ENCODE measurements around the gene SAFB.

SAFB gene

DNA sequence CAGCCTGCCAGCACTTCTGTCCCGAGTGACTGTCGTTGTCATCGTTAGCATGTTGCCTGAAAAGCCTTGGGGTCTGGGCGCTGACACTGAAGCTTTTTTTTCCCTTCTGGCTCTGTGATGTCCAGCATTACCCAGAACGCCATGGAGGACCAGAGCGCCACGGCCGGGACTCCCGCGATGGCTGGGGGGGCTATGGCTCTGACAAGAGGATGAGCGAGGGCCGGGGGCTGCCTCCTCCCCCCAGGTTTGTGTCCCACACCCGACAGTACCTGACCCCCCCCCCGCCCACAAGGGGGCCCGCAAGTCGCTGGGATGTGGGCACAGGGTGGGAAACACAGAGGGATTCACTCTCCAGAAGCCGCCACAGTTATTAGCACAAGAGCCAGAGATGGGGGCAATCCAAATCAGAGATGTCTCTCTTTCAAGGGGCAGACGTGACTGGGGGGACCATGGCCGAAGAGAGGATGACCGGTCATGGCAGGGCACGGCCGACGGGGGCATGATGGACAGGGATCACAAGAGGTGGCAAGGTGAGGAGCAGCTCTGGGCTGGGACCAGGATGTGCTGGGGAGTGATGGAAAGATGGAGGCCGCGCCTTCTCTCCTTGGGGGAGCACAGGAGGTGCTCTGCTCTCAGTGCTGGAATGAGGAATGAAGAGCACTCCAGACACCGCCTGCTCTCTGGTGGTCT lies 44.2 kb downstream of the SAFB start:
- DNase-seq (ENCODE audit: low read depth, low spot score): no peak

DNA sequence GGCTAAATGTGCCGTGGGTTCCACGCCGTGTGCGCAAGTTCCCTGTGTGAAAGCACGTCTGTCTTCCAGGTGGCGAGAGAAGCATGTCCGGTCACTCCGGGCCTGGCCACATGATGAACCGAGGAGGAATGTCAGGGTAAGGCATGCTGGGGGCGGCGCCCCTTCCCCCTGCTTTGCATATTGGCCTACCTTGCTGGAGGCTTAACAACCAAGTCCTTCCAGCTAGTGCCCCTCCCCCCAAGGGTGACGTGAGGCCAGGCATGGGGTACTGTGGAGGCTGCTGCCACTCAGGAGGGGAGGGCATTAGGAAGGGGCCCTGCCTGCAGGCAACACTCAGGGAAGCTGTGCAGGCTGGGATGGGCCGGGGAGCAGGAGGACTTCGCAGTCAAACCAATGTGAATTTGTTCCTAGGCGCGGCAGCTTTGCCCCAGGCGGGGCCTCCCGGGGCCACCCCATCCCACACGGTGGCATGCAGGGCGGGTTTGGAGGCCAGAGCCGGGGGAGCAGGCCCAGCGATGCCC lies 44.9 kb downstream of the SAFB start:
- DNase-seq (ENCODE audit: low read depth, low spot score): no peak

DNA sequence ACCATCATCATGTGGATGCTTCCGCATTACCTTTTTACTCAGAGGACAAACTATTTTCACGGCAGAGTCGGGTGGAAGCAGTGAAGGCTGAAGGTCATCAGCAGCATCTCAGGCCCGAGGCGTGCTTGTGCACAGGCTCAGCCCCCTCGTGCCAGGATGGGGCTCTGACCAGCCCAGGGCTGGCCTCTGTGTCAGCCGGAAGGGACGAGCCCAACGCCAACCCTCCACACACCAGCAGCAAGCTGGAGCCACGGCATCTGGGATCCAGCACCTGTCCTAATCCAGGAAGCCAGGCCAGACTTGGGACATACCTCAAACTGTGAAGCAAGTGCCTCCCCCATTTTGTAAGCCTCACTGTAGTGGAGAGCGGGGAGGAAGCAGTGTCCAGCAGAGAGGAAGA lies 46.3 kb downstream of the SAFB start:
- no peak for DNase-seq (ENCODE audit: low read depth, low spot score)

DNA sequence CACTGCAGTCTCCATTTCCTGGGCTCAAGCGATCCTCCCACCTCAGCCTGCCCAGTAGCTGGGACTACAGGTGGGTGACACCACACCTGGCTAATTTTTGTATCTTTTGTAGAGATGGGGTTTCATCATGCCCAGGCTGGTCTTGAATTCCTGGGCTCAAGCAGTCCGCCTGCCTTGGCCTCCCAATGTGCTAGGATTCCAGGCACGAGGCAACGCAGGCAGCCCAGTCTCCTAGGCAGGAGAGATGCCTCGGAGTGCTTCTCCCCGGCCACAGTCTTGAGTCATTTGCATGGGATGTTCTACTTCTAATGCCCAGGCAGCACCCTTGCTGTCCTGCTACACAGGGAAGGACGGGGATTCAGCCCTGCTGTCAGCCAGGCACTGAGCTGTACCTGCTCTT lies 48.7 kb downstream of the SAFB start:
- DNase-seq (ENCODE audit: low read depth, low spot score): no peak

DNA sequence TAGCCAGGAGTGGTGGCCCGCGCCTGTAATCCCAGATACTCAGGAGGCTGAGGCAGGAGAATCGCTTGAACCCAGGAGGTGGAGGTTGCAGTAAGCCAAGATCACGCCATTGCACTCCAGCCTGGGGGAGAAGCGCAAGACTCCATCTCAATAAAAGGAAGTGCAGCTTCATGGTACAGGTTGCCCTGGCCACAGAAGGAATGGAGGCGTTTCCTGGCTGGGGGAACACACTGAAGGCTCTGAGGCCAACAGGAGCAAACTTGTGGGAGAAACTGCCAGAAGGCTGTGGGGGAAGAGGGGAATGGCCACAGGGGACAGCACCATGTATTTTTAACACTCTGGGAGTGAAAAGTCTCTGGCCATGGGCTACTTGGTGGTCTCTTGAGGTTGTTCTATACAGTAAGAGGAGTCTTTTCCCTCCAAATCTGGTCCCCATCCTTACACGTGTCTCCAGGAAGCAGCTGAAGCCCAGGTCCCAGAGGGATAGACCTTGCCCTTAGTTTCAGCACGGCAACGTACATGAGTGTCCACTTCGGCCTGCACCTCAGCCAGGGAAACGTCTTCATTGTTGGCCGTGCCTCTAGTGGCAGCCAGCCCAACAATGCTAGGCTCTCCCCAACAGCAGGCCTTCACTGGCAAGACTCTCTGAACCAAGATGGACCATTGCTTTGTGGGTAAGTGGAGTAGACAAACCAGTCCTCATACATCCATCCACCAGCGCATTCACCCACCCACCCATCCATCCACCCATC lies 50.0 kb downstream of the SAFB start:
- DNase-seq (ENCODE audit: low read depth, low spot score): no peak

DNA sequence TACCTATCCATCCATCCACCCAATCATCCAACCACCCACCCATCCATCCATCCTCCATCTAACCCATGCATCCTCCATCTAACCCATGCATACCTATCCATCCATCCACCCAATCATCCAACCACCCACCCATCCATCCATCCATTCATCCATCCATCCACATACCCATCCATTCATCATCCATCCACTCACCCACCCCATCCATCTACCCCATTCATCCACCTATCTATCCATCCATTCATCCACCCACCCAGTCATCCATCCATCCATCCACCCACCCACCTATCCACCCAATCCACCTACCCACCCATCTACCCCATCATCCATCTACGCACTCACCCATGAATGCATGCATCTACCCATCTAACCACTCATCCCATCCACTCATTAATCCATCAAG lies 50.9 kb downstream of the SAFB start:
- DNase-seq (ENCODE audit: low read depth, low spot score): no peak

DNA sequence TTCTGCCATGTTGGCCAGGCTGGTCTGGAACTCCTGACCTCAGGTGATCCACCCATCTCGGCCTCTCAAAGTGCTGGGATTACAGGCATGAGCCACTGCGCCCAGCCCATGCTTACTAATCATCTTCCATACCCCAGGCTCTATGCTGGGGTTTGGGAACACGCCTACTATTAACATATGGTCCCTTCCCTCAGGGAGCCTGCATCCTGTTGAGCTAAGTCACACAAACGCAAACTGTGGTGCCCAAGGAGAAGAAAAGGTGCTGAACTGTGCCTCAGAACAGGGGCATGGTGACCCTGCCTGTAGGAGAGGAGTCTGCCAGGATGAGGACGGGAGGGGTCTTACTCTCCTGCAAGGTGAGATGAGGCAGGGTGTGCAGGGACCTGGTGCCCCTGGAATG lies 51.8 kb downstream of the SAFB start:
- DNase-seq (ENCODE audit: low read depth, low spot score): no peak

DNA sequence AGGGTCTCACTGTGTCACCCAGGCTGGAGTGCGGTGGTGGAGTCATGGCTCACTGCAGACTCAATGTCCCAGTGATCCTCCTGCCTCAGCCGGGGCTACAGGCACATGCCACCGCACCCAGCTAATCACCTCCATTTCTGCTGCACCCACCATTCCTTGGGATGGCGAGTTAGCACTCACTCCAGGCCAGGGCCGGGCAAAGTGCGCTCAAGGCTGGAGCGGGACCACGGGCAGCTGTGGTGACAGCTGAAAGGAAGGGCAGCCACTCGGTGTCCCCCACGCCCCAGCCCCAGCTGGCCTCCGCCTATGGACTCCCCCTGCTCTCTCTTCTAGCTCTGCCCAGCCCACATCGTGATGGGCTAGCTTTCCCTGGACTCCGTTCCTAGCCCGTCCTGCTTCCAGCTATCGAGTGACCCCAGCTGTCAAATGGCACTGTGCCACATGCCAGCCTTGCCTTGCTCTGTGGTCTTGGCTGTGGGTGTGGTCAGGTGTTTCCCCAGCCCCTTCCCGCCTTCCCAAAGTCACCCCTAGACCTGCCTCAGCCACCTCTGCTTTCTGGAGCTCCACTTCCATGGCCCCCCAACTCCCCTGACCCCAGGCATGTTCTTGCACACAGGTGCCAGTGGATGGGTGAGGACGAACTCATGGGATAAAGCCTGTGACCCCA lies 53.4 kb downstream of the SAFB start:
- DNase-seq (ENCODE audit: low read depth, low spot score): no peak

DNA sequence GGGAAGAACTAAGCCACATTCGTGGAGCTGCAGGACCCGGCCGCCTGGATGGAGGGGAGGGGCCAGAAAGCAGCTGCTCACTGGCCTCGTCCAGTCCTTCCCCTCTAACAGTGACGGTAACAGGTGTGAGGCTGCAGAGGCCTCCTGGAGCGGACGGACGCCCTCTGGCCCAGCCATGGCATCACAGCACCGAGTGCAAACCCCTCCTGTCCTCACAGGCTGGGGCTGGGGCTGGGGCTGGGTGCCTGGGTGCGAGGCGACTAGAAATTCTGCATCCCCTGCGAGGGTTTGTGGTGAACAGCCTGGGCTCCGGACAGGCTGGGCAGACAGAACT lies 53.9 kb downstream of the SAFB start:
- no peak for DNase-seq (ENCODE audit: low read depth, low spot score)

DNA sequence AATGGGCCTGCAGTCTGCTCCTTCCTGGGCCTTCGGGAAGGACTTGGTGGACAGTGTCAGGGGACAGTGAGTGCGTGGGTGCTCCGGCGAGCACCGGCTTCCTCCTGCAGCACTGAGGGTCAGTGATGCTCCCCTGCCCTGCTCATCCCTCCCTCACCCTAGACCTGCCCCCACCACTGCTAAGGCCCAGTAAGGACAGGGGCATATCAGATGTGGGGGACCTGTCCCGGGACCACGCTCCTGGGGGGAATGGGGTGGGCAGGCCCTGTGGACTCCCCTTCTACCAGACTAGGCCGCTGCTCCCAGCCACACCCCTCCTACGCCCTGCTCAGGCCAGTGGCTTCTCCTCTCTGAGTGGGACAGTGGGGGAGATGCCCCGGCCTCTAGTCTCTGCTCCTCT lies 54.3 kb downstream of the SAFB start:
- no peak for DNase-seq (ENCODE audit: low read depth, low spot score)

DNA sequence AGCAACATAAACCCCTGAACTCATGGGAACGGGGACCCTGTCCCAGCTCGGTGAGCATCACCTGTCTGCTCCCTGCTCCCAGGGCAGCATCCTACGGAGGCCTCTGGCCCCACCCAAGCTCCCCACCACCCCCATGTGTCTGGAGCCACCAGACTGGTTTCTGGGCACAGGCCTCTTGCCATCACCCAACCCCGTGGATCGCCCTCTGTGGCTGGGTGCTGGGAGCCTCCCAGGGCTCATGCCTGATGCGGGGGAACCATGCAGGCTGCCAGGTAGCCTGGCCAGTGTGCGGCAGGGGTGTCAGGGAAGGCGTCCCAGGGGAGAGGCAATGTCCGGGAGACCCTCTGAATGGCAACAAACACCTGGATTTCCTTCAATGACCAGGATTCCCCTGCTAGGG lies 54.7 kb downstream of the SAFB start:
- no peak for DNase-seq (ENCODE audit: low read depth, low spot score)

DNA sequence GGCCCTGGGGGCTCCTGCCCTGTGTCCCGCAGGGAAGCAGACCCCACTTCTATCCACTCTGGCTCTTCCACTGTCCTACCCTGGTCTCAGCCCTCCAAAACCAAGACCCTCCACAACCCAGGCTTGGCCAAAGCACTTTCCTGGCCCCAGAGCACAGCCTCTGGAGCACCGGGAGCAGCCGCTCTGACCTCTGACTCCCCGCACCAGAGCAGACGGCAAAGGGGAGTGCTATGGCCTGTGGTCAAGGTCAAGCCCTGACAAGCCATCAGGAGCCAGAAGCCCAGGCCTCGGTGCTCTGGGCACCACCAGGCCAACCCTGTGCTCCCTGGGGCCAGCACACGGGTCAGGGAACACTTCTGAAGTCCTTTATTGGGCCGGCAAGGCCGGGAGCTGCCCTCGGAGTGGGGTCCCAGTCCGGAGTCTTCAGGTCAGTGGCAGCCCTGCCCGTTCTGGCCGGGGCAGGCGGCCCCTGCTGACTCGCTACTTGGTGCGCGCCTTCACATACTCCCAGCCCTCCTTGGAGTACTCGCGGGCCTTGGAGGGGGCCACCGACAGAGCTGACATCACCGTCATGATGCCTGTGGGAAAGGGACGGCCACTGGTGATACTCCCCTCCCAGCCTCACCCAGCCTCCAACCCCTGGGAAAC lies 55.3 kb downstream of the SAFB start:
- DNase-seq (ENCODE audit: low read depth, low spot score): no peak

DNA sequence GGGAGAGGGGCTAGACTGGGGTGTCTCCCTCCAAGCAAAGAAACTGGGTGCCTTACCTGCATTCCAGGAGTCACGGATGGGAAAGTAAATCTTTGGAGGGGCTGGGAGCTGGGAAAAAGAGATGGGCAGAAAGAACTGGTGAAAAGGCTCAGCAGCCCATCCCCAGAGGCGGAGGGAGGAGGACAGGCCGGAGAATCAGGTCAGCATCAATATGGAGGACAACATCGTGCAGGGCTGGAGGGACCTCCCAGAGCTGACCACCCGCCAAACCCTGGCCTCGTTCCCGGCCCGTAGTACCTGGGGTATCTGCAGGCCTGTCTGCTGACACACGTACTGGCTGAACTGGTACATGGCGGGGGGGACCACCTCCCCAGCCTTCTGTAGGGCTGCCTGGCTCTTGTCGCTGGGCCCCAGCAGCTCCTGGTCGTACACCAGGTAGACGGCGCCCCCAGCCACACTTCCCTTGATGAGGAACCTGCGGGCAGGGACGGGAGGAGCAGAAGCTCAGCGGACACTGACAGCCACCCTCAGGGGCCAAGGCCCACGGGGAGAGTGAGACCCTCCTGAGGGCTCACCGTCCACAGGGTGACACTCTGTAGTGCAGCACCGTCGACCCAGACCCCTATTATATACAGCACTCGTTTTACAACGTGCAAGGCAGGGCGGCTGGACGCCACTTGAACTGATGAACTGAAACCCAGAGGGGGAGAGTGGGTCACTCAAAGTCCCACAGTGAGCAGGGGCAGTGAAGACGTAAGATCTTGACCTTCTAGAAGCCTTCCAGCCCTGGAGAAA lies 56.6 kb downstream of the SAFB start:
- no peak for DNase-seq (ENCODE audit: low read depth, low spot score)

DNA sequence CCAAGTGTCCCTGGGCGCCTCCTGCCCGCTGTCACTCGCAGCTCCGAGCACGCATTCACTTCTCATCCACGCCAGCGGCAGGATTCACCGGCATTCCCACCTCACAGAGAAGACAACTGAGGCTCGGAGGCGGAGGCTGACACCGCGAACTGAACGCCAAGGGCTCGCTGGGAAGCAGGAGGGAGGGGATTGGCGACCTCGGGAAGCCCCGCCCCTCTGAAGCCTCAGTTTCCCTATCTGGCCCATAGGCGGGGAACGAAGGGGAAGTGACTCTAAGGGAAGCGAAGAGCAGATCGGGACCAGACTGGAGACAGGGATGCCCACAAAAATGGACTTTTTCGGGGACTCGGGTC lies 57.2 kb downstream of the SAFB start:
- no peak for DNase-seq (ENCODE audit: low read depth, low spot score)

DNA sequence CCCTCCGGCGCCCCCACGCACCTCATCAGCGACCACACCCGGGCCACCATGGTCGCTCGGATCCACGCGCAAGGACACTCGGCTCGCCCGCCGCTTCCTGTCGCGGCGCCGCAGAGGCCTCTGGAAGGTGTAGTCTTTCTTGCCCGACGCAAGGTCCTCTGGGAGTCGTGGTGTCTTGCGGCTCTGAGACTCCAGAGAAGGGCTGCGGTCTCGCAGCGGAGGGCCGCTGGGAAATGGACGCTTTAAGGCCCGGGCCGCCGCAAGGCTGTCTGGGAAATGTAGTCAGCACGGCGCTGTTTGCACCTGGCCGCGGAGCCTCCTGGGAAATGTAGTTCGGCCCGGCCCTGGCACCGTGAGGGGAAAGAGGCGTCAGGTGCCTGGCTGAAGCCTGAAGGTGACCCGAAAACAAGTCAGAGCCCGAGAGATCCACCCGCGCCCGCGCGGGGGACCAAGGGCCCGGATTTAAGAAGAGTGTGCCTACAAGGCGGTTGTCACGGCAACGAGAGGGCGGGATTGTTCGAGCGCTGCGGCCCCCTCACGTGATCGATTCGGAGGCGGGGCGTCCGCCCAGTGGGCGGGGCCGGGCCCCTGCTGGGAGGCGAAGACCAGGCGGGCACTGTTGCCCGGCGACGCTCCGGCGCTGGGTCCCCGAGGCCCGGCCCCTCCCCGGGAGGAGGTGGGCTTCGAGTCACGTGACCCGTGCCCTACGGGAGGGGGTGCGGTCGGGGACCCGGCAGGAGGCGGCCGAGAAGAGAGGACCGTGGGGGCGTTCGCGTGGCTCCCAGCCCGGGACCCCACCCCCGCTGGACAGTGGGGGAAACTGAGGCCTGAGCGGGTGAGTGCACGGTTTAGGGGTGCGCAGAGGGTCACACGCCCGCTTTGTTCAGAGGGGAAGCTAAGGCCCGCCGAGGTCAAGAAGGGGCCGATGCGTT lies 57.8 kb downstream of the SAFB start, which contains the start of the genes HSD11B1L and MICOS13:
Gene HSD11B1L, plus strand, starts transcription at position 591 of the 932 bp plus-strand sequence. CDS start 3,806 bp downstream, outside the sequence.
Gene MICOS13, minus strand, starts transcription at position 80 of the 932 bp plus-strand sequence. Its CDS starts 30 bp downstream, at position 50.
- peak; percentile 99 for DNase-seq (ENCODE audit: low read depth, low spot score)

DNA sequence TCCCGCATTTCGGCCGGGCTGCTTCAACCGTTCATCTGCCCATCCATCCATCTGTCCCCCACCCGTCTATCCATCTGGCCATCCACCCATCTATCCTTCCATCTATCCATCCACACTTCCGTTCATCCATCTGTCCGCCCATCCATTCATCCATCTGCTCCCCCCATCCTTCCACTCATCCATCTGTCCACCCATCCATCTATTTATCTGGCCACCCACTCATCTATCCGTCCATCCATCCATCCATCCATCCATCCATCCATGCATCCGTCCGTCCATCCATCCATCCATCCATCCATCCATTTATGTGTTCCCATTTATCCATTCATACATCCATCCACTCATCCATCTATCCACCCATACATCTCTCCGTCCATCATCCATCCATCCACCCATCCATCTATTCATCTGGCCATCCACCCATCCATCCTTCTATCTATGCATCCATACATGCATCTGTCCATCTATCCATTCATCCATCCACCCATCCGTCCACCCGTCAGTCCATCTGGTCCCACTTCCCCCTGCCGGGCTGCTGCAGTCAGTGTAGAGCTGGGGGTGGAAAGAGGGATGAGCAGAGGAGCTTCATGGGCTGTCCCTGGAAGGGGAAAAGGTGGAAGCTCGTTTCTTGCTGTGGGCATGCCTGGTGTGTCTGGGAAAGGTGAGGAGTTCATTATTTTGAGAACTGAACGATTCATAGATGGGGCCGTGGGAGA lies 58.7 kb downstream of the SAFB start:
- no peak for DNase-seq (ENCODE audit: low read depth, low spot score)

DNA sequence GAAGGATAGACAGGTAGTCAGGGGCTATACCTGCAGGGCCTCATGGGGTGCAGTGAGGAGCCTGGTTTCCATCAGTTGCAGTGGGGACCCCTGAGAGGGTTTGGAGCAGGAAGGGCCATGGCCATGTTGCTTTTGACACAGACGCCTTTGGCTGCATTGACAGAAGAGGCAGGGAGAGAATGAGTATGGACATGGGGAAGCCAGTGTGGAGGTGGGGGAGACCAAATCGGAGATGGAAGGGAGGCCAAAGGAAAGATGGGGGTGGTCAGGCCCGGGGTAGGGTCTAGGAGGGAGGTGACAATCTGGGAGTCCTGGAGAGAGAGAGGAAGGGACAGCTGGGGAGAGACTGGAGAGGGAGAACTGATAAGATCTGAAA lies 59.2 kb downstream of the SAFB start:
- no peak for DNase-seq (ENCODE audit: low read depth, low spot score)

DNA sequence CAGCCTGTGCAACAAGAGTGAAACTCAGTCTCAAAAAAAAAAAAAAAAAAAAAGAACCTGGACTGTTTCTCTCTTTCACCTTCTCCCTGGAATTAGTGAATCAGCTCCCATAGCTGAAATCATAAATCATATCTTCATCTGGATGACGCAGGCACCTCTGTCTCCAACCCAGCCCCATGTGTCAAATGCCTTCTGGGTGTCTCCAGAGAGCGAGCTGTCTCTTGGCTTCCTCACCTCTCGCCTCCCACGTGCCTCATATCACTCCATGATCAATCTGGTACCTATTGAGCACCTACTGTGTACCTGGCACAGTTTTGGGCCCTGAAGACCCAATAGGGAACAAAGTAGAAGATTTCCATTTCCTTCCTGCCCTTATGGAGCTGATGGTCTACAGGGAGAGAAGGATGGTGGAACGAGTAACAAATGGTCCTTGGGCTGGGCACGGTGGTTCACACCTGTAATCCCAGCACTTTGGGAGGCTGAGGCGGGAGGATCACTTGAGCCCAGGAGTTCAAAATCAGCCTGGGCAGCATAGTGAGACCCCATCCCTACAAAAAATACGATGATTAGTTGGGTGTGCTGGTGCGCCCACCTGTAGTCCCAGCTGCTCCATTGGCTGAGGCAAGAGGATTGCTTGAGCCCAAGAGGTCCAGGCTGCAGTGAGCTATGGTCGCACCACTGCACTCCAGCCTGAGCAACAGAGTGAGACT lies 60.4 kb downstream of the SAFB start:
- no peak for DNase-seq (ENCODE audit: low read depth, low spot score)
